ENCODE measurements around the gene SGIP1.

GRCh38 chr1:66563941-66564630 lies 30.1 kb downstream of the SGIP1 start:
- TF ChIP-seq CTCF (IDR thresholded peaks at IDR 0.05) (no peak), EZH2 (IDR thresholded peaks at IDR 0.05) (no peak)

Data from neural progenitor cell (in vitro differentiated cells).